A673 (cell line): Measurements from ENCODE around the gene PCID2. TPM values are rescaled to one million over a fixed set of nuclear protein-coding genes. Genes with fewer than 3 reads are reported as not detected.

Experiments
- BruUV-seq: library from RNA; stranded (reverse); fragments of 400-500 nt; replicated peaks from 2 replicates; lab custom pipeline; 2021; lab: Mats Ljungman, UMichigan
- CTCF ChIA-PET: fragments of 300-600 bp; sonication (Branson Sonifier 250); formaldehyde crosslinking; loops from one replicate; lab custom pipeline; 2022; ENCODE audit warnings: antibody characterized with exemption; lab: Charles Lee
- POLR2A ChIA-PET: fragments of 300-600 bp; sonication (Branson Sonifier 250); formaldehyde crosslinking; loops from one replicate; lab custom pipeline; 2022; ENCODE audit warnings: antibody characterized with exemption; ENCODE audit not compliant: low non-redundant PET; lab: Charles Lee
- DNase-seq: peaks from one replicate; pipeline ENCODE4 v3.0.0-alpha.2; 2015; ENCODE audit warnings: low spot score
- H3K27ac ChIP-seq: fragments of 200-600 bp; sonication (generic); 2 replicates; pipeline ENCODE4 v1.5.1; 2016; ENCODE audit warnings: mixed run types, low read depth, mild to moderate bottlenecking, mixed read lengths, antibody characterized with exemption, low read length; ENCODE audit not compliant: poor library complexity, severe bottlenecking
- H3K27me3 ChIP-seq: fragments of 200-600 bp; sonication (generic); replicated peaks from 2 replicates; pipeline ENCODE4 v1.6.1; 2017; ENCODE audit warnings: mixed run types, low read depth, mild to moderate bottlenecking, mixed read lengths, antibody characterized with exemption, low read length; ENCODE audit not compliant: insufficient read depth, poor library complexity
- H3K36me3 ChIP-seq: fragments of 200-600 bp; sonication (generic); 2 replicates; pipeline ENCODE4 v1.6.1; 2016; ENCODE audit warnings: mixed run types, mild to moderate bottlenecking, mixed read lengths, antibody characterized with exemption, low read length; ENCODE audit not compliant: insufficient read depth, poor library complexity, severe bottlenecking
- H3K4me1 ChIP-seq: fragments of 200-600 bp; sonication (generic); 2 replicates; pipeline ENCODE4 v1.6.1; 2017; ENCODE audit warnings: mixed run types, mild to moderate bottlenecking, mixed read lengths, antibody characterized with exemption, low read length; ENCODE audit not compliant: insufficient read depth, poor library complexity, severe bottlenecking
- H3K4me3 ChIP-seq: fragments of 200-600 bp; sonication (generic); 2 replicates; pipeline ENCODE4 v1.5.1; 2016; ENCODE audit warnings: low read depth, mixed run types, mild to moderate bottlenecking, mixed read lengths, low read length; ENCODE audit not compliant: poor library complexity, severe bottlenecking
- H3K9me3 ChIP-seq: fragments of 200-600 bp; sonication (generic); 2 replicates; pipeline ENCODE4 v1.6.1; 2016; ENCODE audit warnings: mixed run types, low read depth, mild to moderate bottlenecking, mixed read lengths, antibody characterized with exemption, low read length; ENCODE audit not compliant: poor library complexity, severe bottlenecking
- CTCF ChIP-seq: fragments of 300-800, 200-600 bp; sonication (generic); conservative IDR thresholded peaks from 2 replicates; pipeline ENCODE4 v1.5.1; 2017; ENCODE audit warnings: low read depth, mild to moderate bottlenecking, antibody characterized with exemption, low read length, moderate library complexity, mixed read lengths
- EZH2 ChIP-seq: fragments of 200-600 bp; sonication (generic); IDR thresholded peaks from 2 replicates; pipeline ENCODE4 v1.6.1; 2017; ENCODE audit warnings: borderline replicate concordance, low read depth, mild to moderate bottlenecking, mixed read lengths, antibody characterized with exemption, low read length; ENCODE audit not compliant: poor library complexity, severe bottlenecking
- intact Hi-C: fragments of 100-400 bp; cut with micrococcal nuclease; formaldehyde crosslinking; loops from one replicate; pipeline ENCODE4 v1.10.0; 2022; ENCODE audit not compliant: unreplicated experiment
- total RNA-seq: library from RNA; stranded (reverse); gene quantifications from 2 replicates; pipeline ENCODE4 v1.2.3, GENCODE V29; 2021

Gene PCID2
- total RNA-seq, 1 experiment from 2014 or later, result 67.5 TPM

DNA sequence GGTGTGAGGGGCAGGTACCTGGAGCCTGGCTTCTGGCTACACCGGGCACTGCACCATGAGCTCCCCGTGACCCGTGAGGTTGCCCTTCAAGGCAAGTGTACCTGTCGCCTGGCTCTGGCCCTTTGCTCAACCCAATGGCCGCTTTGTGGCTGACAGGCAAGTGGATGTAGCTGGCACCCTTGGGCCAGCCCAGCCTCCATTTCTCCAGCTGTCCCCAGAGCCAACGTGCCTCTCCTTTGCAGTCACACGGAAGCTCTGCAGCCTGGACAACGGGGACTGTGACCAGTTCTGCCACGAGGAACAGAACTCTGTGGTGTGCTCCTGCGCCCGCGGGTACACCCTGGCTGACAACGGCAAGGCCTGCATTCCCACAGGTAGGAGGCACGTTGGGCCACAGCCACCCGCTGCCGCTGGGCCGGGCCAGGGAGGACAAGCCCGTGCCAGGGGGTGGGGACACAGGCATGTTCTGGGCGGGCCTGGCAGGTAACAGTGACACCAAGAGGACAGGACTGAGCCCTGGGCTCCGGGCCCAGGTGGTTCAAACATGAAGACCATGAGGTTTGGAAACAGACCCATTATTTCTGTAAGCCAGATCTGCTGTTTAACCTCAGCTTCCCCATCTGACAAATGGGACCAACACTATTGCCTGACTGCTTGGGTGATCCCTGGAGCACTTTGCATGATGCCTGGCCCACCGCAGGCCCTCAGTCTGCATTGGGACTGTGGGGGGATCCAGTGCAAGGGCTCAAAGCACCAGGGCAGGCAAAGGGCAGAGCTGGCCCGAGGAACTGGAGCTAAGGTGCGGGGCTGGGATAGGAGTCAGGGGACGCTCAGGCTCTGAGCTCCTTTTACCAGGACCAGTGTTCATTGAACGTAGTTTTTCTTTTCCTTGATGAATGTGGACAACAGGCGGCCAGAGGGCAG is 67.5 kb downstream of the PCID2 start:
- Histone ChIP-seq H3K4me1 (no peaks in the 10 kb centered on the region), H3K4me3 (no peak overlapping the region), H3K27me3 (no peaks in the 10 kb centered on the region), H3K9me3 (no peaks in the 10 kb centered on the region), H3K36me3 (no peaks in the 10 kb centered on the region), H3K27ac (no peak overlapping the region)
- intact Hi-C loops, result no loop called here
- DNase-seq, result no peak
- no peak for TF ChIP-seq CTCF
- TF ChIP-seq EZH2, result no peak
- CTCF ChIA-PET, result no interaction called here
- no TSS peak for BruUV-seq
- POLR2A ChIA-PET, result no interaction called here

- intact Hi-C loops, result no loop called here
- CTCF ChIA-PET, result no interaction called here
- H3K27ac ChIP-seq, result no peak overlapping the region
Measured at GRCh38 chr13:113139577-113139976, 68.9 kb downstream of the PCID2 start.

DNA sequence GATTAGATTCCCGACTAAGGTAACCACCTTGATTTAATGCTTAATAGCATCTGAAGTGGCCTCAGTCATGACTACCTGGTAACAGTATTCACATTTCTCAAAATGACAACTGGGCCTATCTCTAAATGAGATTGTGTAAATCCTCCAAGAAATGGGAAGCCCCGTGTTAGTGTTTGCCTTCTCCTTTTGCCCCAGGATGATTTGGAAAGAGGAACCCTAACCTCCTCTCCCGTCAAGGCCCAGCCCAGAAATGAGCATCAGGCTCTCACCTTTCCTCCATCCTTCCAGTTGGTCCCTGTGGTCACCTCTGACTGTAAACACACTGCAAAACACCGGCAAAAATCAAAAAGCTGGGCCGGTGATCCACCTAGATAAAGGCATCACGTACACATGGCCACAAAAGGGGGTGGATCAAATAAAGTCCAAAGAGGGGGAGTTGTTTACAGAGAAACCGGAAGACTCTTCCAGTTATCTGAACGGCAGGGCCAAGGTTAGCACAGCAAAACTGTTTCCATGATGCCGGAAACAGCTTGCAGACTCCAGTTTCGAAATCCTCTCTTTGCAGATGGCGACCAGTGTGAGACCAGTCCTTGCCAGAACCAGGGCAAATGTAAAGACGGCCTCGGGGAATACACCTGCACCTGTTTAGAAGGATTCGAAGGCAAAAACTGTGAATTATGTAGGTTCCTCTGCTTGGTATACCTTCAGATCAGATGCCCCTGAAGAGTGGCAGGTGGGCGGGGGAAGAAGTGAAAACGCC is 69.5 kb downstream of the PCID2 start:
- BruUV-seq, result no TSS peak
- no peak for DNase-seq
- intact Hi-C loops, result no loop called here
- Histone ChIP-seq H3K4me3 (no peak overlapping the region), H3K9me3 (no peaks in the 10 kb centered on the region), H3K27me3 (peaks cover 3% of the 10 kb centered on the region), H3K36me3 (no peaks in the 10 kb centered on the region), H3K4me1 (no peaks in the 10 kb centered on the region), H3K27ac (no peak overlapping the region)
- ChIA-PET CTCF (no interaction called here), POLR2A (no interaction called here)
- TF ChIP-seq CTCF (no peak), EZH2 (no peak)

More at GRCh38 chr13:113139577-113139976, 68.9 kb downstream of the PCID2 start:
- DNase-seq, result no peak
- Histone ChIP-seq H3K9me3 (no peaks in the 10 kb centered on the region), H3K36me3 (no peaks in the 10 kb centered on the region), H3K4me3 (no peak overlapping the region), H3K4me1 (no peaks in the 10 kb centered on the region), H3K27me3 (no peaks in the 10 kb centered on the region)
- POLR2A ChIA-PET, result no interaction called here
- TF ChIP-seq EZH2 (no peak), CTCF (no peak)
- BruUV-seq, result no TSS peak
